ENCODE results near the gene AGAP3.

Gene AGAP3

DNA sequence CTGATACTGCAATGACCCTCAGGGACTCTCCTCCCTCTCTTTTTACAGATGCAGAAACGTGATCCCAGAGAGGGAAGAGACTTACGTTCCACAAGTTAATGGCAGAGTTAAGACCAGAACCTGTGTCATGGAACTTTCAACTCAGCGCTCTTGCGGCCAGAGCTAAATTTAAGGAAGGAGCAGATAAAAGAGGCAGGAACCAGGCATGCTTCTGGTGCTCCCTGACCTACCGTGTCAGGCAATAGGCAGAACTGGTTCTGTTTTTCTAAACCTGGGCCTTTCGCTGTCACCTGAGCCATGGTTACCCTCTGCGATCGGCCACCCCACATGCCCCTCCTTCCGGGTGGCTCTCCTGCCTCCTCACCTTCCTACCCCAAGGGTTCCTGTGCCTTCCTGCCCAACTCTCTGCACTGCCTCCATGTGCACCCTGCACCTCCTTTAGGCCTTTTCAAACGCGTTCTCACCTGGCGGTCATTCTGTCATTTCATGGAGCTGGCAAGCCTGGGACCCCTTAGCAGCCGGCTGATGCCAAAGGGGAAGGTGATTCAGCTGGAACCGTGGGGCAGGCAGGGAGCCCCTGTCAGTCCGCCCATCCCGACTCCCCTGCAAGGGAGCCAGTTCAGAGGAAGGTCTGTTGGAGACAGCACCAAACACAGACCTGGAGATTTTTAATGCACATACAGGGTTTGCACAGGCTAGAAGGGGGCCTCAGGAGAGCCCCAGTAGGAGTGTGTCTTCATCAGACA is 88.9 kb downstream of the AGAP3 start:
- TF ChIP-seq TAF1 (IDR thresholded peaks at IDR 0.05; ENCODE audit: low read depth, low read length) (no peak), PAX5 (IDR thresholded peaks at IDR 0.05; ENCODE audit: insufficient read depth, low read length, severe bottlenecking) (no peak), POLR2A (IDR thresholded peaks at IDR 0.05; ENCODE audit: low read depth, low read length) (no peak), SPI1 (IDR thresholded peaks at IDR 0.05; ENCODE audit: low read depth, low read length) (no peak), POU2F2 (IDR thresholded peaks at IDR 0.05; ENCODE audit: low read depth, low read length) (no peak), POLR2AphosphoS5 (IDR thresholded peaks at IDR 0.05; ENCODE audit: low read depth, low read length) (no peak)
- FAIRE-seq: no peak
- DNase-seq (ENCODE audit: insufficient read length, low spot score): no peak

DNA sequence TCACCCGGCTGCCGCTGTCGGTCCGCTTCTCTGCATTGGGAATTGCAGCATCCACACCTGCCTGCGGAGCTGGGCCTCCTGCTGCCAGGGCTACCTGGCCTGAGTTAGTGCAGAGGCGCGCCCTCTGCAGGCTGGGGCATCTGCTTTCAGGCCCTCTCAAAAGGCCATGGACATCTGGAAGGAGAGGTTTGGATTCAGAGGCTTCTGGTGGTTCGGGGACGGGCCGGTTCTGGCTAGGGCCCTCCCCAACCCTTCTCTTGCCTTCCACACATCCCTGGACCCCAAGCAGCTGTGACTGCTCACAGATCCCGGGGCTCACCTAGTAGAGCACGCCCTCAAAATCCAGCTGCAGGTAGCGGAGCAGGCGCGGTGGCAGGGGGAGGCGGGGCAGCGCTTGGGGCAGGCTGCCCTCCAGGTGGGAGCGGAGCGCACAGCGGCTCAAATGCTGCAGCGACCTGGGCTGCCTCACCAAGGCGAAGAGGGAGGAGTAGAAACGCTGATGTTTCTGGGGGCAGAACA is 89.6 kb downstream of the AGAP3 start:
- DNase-seq (ENCODE audit: insufficient read length, low spot score) (no peak), FAIRE-seq (no peak)
- TF ChIP-seq POU2F2 (IDR thresholded peaks at IDR 0.05; ENCODE audit: low read depth, low read length): no peak
- no peak for TF ChIP-seq TAF1 (IDR thresholded peaks at IDR 0.05; ENCODE audit: low read depth, low read length)
- no peak for TF ChIP-seq POLR2AphosphoS5 (IDR thresholded peaks at IDR 0.05; ENCODE audit: low read depth, low read length)
- no peak for TF ChIP-seq SPI1 (IDR thresholded peaks at IDR 0.05; ENCODE audit: low read depth, low read length)
- no peak for TF ChIP-seq PAX5 (IDR thresholded peaks at IDR 0.05; ENCODE audit: insufficient read depth, low read length, severe bottlenecking)
- no peak for TF ChIP-seq POLR2A (IDR thresholded peaks at IDR 0.05; ENCODE audit: low read depth, low read length)

DNA sequence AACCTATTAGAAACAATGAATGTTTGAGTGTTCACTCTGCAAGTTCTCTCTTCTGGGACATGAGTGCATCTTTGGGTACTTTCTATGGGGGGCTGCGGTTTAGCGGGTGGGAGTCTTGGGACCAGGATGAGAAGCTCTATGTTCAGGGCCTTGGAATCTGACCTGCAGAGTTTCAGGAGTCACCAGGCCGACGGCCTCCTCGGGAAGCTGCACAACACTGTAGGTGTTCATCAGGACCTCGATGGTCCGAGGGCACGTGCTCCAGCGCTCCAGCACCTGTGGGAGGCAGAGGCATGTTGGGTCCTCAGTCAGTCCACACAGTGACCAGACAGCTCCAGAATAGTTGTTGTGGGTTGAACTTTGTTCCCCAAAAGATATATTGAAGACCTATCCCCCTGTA is 90.1 kb downstream of the AGAP3 start:
- DNase-seq (ENCODE audit: insufficient read length, low spot score): no peak
- TF ChIP-seq POLR2A (IDR thresholded peaks at IDR 0.05; ENCODE audit: low read depth, low read length) (no peak), PAX5 (IDR thresholded peaks at IDR 0.05; ENCODE audit: insufficient read depth, low read length, severe bottlenecking) (no peak), SPI1 (IDR thresholded peaks at IDR 0.05; ENCODE audit: low read depth, low read length) (no peak), POLR2AphosphoS5 (IDR thresholded peaks at IDR 0.05; ENCODE audit: low read depth, low read length) (no peak), TAF1 (IDR thresholded peaks at IDR 0.05; ENCODE audit: low read depth, low read length) (no peak), POU2F2 (IDR thresholded peaks at IDR 0.05; ENCODE audit: low read depth, low read length) (no peak)
- no peak for FAIRE-seq

DNA sequence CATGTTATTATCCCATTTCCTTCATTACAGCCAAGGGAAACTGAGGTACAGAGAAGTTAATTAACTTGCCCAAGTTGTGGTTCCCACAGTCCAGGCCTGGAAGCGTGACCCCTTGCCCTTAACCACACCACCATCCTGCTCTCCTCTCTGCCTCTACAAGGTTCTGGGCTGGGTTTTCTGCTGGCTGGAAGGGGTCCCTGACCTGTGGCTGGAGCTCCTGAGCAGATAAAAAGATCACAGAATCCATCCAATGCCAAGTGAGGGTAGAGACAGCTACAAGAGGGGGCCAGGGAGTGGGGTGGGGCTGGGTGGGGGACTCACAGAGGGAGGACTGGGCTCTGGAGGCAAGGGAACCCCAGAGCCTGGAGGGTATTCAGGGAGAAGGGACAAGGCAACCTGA is 91.0 kb downstream of the AGAP3 start:
- FAIRE-seq (no peak), DNase-seq (ENCODE audit: insufficient read length, low spot score) (no peak)
- TF ChIP-seq PAX5 (IDR thresholded peaks at IDR 0.05; ENCODE audit: insufficient read depth, low read length, severe bottlenecking) (no peak), SPI1 (IDR thresholded peaks at IDR 0.05; ENCODE audit: low read depth, low read length) (no peak), POU2F2 (IDR thresholded peaks at IDR 0.05; ENCODE audit: low read depth, low read length) (no peak), TAF1 (IDR thresholded peaks at IDR 0.05; ENCODE audit: low read depth, low read length) (no peak), POLR2AphosphoS5 (IDR thresholded peaks at IDR 0.05; ENCODE audit: low read depth, low read length) (no peak), POLR2A (IDR thresholded peaks at IDR 0.05; ENCODE audit: low read depth, low read length) (no peak)

DNA sequence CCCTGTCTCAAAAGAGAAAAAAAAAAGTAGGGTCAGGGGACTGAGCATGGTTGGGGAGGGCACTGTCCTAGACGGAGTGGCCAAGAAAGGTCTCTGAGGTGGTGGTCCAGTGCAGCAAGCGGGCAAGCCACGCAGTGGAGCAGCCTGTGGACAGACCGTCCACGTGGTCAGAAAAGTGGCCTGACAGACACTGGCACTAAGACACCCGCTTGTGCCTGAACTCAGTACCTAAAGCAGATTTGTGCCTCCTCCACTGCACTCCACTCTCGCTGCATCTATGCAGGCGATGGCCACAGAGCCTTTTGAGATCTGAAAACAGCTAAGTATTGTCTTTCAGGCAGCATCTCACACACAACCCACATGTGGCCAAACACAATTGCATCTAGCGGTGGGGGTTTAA is 92.0 kb downstream of the AGAP3 start:
- TF ChIP-seq TAF1 (IDR thresholded peaks at IDR 0.05; ENCODE audit: low read depth, low read length): no peak
- no peak for TF ChIP-seq POLR2AphosphoS5 (IDR thresholded peaks at IDR 0.05; ENCODE audit: low read depth, low read length)
- no peak for TF ChIP-seq PAX5 (IDR thresholded peaks at IDR 0.05; ENCODE audit: insufficient read depth, low read length, severe bottlenecking)
- no peak for TF ChIP-seq POU2F2 (IDR thresholded peaks at IDR 0.05; ENCODE audit: low read depth, low read length)
- no peak for TF ChIP-seq SPI1 (IDR thresholded peaks at IDR 0.05; ENCODE audit: low read depth, low read length)
- TF ChIP-seq POLR2A (IDR thresholded peaks at IDR 0.05; ENCODE audit: low read depth, low read length): no peak
- no peak for DNase-seq (ENCODE audit: insufficient read length, low spot score)
- FAIRE-seq: no peak

DNA sequence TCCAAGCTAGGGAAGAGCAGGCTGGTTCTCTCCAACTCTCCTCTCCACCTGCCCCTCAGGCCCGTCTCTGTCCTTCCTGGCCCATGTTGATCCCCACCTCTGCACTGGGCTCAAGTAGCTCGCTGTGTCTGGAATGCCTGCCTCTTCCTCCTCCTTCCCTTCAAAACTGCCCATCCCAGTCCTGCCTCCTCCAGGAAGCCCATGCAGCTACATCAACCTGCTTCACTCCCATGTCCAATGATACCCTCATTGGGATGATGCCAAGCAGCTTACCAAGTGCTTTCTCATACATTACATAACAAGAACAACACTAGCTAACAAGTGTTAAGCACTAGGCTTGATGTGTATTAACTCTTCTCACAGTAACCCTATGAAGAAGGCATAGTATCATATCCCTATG is 92.6 kb downstream of the AGAP3 start:
- no peak for TF ChIP-seq PAX5 (IDR thresholded peaks at IDR 0.05; ENCODE audit: insufficient read depth, low read length, severe bottlenecking)
- DNase-seq (ENCODE audit: insufficient read length, low spot score): no peak
- no peak for FAIRE-seq

DNA sequence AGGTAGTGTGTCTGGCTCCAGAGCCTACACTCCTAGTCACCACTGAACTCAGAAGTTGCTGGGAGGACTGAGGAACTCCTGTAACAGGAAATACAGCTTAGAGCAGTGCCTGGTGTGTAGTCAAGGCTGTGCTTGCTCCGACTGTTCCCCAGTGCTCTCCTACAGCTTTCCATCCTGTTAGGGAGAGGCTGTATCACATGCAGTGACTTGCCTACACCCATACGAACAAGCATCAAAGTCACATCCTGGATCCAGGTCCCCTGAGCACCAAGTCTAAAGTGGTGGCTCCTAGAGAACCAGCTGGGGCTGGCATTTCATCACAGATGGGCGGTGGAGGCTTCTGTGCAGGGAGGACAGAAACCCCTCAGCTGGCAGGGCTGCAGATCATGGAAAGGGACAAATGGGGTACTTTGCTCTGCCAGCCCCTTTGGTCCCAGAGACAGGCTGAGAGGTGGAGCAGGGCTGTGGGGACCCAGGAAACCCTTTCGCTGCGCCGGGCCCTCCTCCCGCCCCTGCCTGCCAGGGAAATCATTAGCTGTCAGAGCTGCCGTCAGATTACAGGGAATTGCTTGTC is 93.1 kb downstream of the AGAP3 start:
- DNase-seq (ENCODE audit: insufficient read length, low spot score) (no peak), FAIRE-seq (no peak)
- TF ChIP-seq TAF1 (IDR thresholded peaks at IDR 0.05; ENCODE audit: low read depth, low read length) (no peak), POLR2AphosphoS5 (IDR thresholded peaks at IDR 0.05; ENCODE audit: low read depth, low read length) (no peak), SPI1 (IDR thresholded peaks at IDR 0.05; ENCODE audit: low read depth, low read length) (no peak), PAX5 (IDR thresholded peaks at IDR 0.05; ENCODE audit: insufficient read depth, low read length, severe bottlenecking) (no peak), POU2F2 (IDR thresholded peaks at IDR 0.05; ENCODE audit: low read depth, low read length) (no peak), POLR2A (IDR thresholded peaks at IDR 0.05; ENCODE audit: low read depth, low read length) (no peak)

DNA sequence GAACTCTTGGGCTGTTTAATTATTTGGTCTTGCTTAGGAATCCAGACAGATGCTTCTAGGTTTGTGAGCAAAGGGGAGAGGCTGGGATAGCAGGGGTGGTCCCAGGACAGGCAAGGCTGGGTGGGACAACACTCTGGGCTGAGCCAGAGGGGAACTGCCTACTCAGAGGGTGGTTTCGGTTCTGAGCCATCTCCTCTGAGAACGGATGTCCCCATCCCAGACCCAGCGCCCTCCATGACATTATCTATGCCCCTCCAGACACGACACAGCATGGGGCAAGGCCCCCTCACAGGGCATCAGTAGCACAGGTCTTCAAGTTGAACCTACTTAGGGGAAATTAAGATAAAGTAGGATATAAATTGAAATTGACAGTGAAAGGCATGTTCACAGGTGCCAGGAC is 93.7 kb downstream of the AGAP3 start:
- no peak for TF ChIP-seq POLR2AphosphoS5 (IDR thresholded peaks at IDR 0.05; ENCODE audit: low read depth, low read length)
- no peak for TF ChIP-seq POU2F2 (IDR thresholded peaks at IDR 0.05; ENCODE audit: low read depth, low read length)
- TF ChIP-seq PAX5 (IDR thresholded peaks at IDR 0.05; ENCODE audit: insufficient read depth, low read length, severe bottlenecking): no peak
- no peak for TF ChIP-seq SPI1 (IDR thresholded peaks at IDR 0.05; ENCODE audit: low read depth, low read length)
- FAIRE-seq: no peak
- DNase-seq (ENCODE audit: insufficient read length, low spot score): no peak

DNA sequence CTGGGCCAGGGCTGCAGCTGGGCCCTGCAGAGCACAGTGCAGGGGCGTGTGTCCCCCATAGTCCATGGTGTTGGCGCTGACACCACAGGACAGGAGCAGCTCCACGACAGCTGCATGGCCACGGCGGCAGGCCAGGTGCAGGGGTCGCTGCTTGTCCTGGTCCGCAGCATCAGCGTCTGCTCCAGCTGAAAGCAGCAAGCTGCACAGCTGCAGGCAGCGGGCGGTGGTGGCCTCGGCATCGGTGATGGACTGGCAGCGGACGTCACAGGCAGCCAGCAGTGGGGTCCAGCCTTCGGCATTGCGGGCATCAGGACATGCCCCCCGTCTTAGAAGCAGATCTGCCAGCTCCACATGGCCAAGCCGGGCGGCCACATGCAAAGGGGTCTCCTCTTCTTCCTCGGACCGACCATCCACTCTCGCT is 94.7 kb downstream of the AGAP3 start:
- DNase-seq (ENCODE audit: insufficient read length, low spot score) (no peak), FAIRE-seq (no peak)
- TF ChIP-seq SPI1 (IDR thresholded peaks at IDR 0.05; ENCODE audit: low read depth, low read length) (no peak), TAF1 (IDR thresholded peaks at IDR 0.05; ENCODE audit: low read depth, low read length) (no peak), POLR2AphosphoS5 (IDR thresholded peaks at IDR 0.05; ENCODE audit: low read depth, low read length) (no peak), POLR2A (IDR thresholded peaks at IDR 0.05; ENCODE audit: low read depth, low read length) (no peak), POU2F2 (IDR thresholded peaks at IDR 0.05; ENCODE audit: low read depth, low read length) (no peak), PAX5 (IDR thresholded peaks at IDR 0.05; ENCODE audit: insufficient read depth, low read length, severe bottlenecking) (no peak)

All from GM12891 (cell line).